ENCODE data around the gene SPATA19.

- no peak for TF ChIP-seq ZNF777 (tag by site-specific recombination; IDR thresholded peaks at IDR 0.05; ENCODE audit: borderline replicate concordance)
- no peak for TF ChIP-seq ZNF302 (tag by site-specific recombination; IDR thresholded peaks at IDR 0.05; ENCODE audit: low read depth)
- no peak for TF ChIP-seq ZNF146 (tag by site-specific recombination; IDR thresholded peaks at IDR 0.05)
- TF ChIP-seq, protein P1, sequence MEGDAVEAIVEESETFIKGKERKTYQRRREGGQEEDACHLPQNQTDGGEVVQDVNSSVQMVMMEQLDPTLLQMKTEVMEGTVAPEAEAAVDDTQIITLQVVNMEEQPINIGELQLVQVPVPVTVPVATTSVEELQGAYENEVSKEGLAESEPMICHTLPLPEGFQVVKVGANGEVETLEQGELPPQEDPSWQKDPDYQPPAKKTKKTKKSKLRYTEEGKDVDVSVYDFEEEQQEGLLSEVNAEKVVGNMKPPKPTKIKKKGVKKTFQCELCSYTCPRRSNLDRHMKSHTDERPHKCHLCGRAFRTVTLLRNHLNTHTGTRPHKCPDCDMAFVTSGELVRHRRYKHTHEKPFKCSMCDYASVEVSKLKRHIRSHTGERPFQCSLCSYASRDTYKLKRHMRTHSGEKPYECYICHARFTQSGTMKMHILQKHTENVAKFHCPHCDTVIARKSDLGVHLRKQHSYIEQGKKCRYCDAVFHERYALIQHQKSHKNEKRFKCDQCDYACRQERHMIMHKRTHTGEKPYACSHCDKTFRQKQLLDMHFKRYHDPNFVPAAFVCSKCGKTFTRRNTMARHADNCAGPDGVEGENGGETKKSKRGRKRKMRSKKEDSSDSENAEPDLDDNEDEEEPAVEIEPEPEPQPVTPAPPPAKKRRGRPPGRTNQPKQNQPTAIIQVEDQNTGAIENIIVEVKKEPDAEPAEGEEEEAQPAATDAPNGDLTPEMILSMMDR (tag by site-specific recombination; IDR thresholded peaks at IDR 0.05): 0 out of 2 replicates have a peak, but pooled peaks have one; percentile 37
- TF ChIP-seq ZNF24 (tag by site-specific recombination; IDR thresholded peaks at IDR 0.05): no peak
- no peak for TF ChIP-seq ZNF629 (tag by site-specific recombination; IDR thresholded peaks at IDR 0.05)
- TF ChIP-seq ZBTB1 (tag by site-specific recombination; IDR thresholded peaks at IDR 0.05): no peak
- TF ChIP-seq, protein P2, sequence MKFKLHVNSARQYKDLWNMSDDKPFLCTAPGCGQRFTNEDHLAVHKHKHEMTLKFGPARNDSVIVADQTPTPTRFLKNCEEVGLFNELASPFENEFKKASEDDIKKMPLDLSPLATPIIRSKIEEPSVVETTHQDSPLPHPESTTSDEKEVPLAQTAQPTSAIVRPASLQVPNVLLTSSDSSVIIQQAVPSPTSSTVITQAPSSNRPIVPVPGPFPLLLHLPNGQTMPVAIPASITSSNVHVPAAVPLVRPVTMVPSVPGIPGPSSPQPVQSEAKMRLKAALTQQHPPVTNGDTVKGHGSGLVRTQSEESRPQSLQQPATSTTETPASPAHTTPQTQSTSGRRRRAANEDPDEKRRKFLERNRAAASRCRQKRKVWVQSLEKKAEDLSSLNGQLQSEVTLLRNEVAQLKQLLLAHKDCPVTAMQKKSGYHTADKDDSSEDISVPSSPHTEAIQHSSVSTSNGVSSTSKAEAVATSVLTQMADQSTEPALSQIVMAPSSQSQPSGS (tag by site-specific recombination; IDR thresholded peaks at IDR 0.05; ENCODE audit: low read depth): no peak
Observed at GRCh38 chr11:133834682-133835592, 10.4 kb downstream of the SPATA19 start.

Data from HEK293 (cell line).